Sigmoid colon (tissue), 4 donors: ENCODE results near the gene RNF17.

Experiments used
- CTCF ChIP-seq, 4 experiments: fragments of 450-650 bp in 3 of 4; fragments of 200-600 bp in 1 of 4; IDR thresholded peaks; one replicate each; pipeline ENCODE4 v1.5.1; 2016 to 2019; ENCODE audit warnings: antibody characterized with exemption in 4 of 4, mild to moderate bottlenecking in 3 of 4, moderate library complexity in 2 of 4
- EP300 ChIP-seq, 4 donors: sonication (generic); formaldehyde crosslinking; IDR thresholded peaks; one replicate each; pipeline ENCODE4 v1.6.1; 2017; ENCODE audit warnings: antibody characterized with exemption in 4 of 4
- POLR2A ChIP-seq, 2 donors: fragments of 450-650 bp; IDR thresholded peaks; one replicate each; pipeline ENCODE4 v1.6.1; 2016; ENCODE audit warnings: antibody characterized with exemption in 2 of 2, mild to moderate bottlenecking in 2 of 2, moderate library complexity in 2 of 2
- POLR2AphosphoS5 ChIP-seq, 4 donors: sonication (generic); formaldehyde crosslinking; IDR thresholded peaks; one replicate each; pipeline ENCODE4 v1.6.1; 2017; ENCODE audit warnings: antibody characterized with exemption in 4 of 4

GRCh38 chr13:24851546-24851945, 87.6 kb downstream of the RNF17 start:
- TF ChIP-seq CTCF (IDR thresholded peaks at IDR 0.05): no peak
- TF ChIP-seq POLR2AphosphoS5 (IDR thresholded peaks at IDR 0.05): no peak
- TF ChIP-seq POLR2A (IDR thresholded peaks at IDR 0.05): no peak
- TF ChIP-seq EP300 (IDR thresholded peaks at IDR 0.05): no peak
